IMR-90 (cell line): ENCODE data around the gene ARMS2. TPM values are rescaled to one million over a fixed set of nuclear protein-coding genes. Genes with fewer than 3 reads are reported as not detected.

ENCODE experiments used
- ATAC-seq: fragments of 200-7000 bp; cut with Tn5 transposase; 2 replicates; pipeline ENCODE4 v1.9.1; 2020; ENCODE audit warnings: low read depth, mild to moderate bottlenecking, moderate library complexity
- BruUV-seq: library from RNA; stranded (reverse); fragments of 400-500 nt; replicated peaks from 2 replicates; lab custom pipeline; 2021; lab: Mats Ljungman, UMichigan
- CTCF ChIA-PET: fragments of 300-600 bp; formaldehyde crosslinking; extraction: SDS; loops from one replicate; lab custom pipeline; 2021; ENCODE audit warnings: antibody characterized with exemption; lab: Yijun Ruan, JAX
- POLR2A ChIA-PET: fragments of 300-600 bp; sonication (Branson Sonifier 250); formaldehyde crosslinking; loops from one replicate; lab custom pipeline; 2022; ENCODE audit warnings: antibody characterized with exemption; ENCODE audit not compliant: unreplicated experiment; lab: Charles Lee
- DNase-seq: peaks from one replicate; pipeline ENCODE4 v3.0.0; 2013
- H2AFZ ChIP-seq: replicated peaks from 2 replicates; pipeline ENCODE3; 2013; ENCODE audit warnings: low read length, mild to moderate bottlenecking; ENCODE audit not compliant: poor library complexity
- H2AK5ac ChIP-seq: 2 replicates; pipeline ENCODE4 v1.6.1; 2013; ENCODE audit warnings: low read depth, low read length, inconsistent platforms
- H2AK9ac ChIP-seq: replicated peaks from 2 replicates; pipeline ENCODE3; 2013; ENCODE audit warnings: mild to moderate bottlenecking, low read depth, low read length, moderate library complexity; ENCODE audit not compliant: poor library complexity
- H2BK120ac ChIP-seq: 2 replicates; pipeline ENCODE4 v1.6.1; 2013; ENCODE audit warnings: low read depth, low read length, inconsistent platforms
- H2BK15ac ChIP-seq: 3 replicates; pipeline ENCODE4 v1.6.1; 2013; ENCODE audit warnings: low read depth, low read length, inconsistent platforms
- H2BK20ac ChIP-seq: 2 replicates; pipeline ENCODE4 v1.6.1; 2013; ENCODE audit warnings: low read depth, mild to moderate bottlenecking, inconsistent platforms, low read length, moderate library complexity
- H2BK5ac ChIP-seq: 2 replicates; pipeline ENCODE4 v1.6.1; 2013; ENCODE audit warnings: mild to moderate bottlenecking, low read depth, low read length, inconsistent platforms; ENCODE audit not compliant: poor library complexity, severe bottlenecking
- H3K14ac ChIP-seq: replicated peaks from 2 replicates; pipeline ENCODE4 v1.6.1; 2013; ENCODE audit warnings: low read depth, low read length, inconsistent platforms
- H3K18ac ChIP-seq: 2 replicates; pipeline ENCODE4 v1.6.1; 2013; ENCODE audit warnings: low read depth, low read length, control low read depth
- H3K23ac ChIP-seq: 2 replicates; pipeline ENCODE4 v1.6.1; 2013; ENCODE audit warnings: low read depth, low read length, inconsistent platforms
- H3K27ac ChIP-seq: 2 replicates; pipeline ENCODE4 v1.5.1; 2013; ENCODE audit warnings: mild to moderate bottlenecking, control low read depth, low read length; ENCODE audit not compliant: insufficient read depth
- H3K27me3 ChIP-seq: 2 replicates; pipeline ENCODE4 v1.6.1; 2013; ENCODE audit warnings: low read length; ENCODE audit not compliant: control insufficient read depth, insufficient read depth
- H3K36me3 ChIP-seq: 2 replicates; pipeline ENCODE4 v1.6.1; 2013; ENCODE audit warnings: low read length, mixed read lengths; ENCODE audit not compliant: control insufficient read depth, insufficient read depth
- H3K4ac ChIP-seq: 2 replicates; pipeline ENCODE4 v1.6.1; 2013; ENCODE audit warnings: low read depth, low read length, inconsistent platforms
- H3K4me1 ChIP-seq: 2 replicates; pipeline ENCODE4 v1.6.1; 2013; ENCODE audit warnings: low read length, mixed read lengths; ENCODE audit not compliant: control insufficient read depth, insufficient read depth
- H3K4me2 ChIP-seq: 2 replicates; pipeline ENCODE4 v1.6.1; 2013; ENCODE audit warnings: low read depth, mild to moderate bottlenecking, control low read depth, low read length, moderate library complexity
- H3K4me3 ChIP-seq: 2 replicates; pipeline ENCODE4 v1.5.1; 2013; ENCODE audit warnings: low read depth, mild to moderate bottlenecking, control low read depth, low read length, moderate library complexity; ENCODE audit not compliant: insufficient read depth
- H3K56ac ChIP-seq: 2 replicates; pipeline ENCODE4 v1.6.1; 2013; ENCODE audit warnings: low read length, inconsistent platforms; ENCODE audit not compliant: insufficient read depth; ENCODE audit errors: extremely low read depth
- H3K79me1 ChIP-seq, 2 experiments: 2 replicates each; pipeline ENCODE4 v1.6.1; 2013; ENCODE audit warnings: low read length in 2 of 2, inconsistent platforms in 1 of 2, low read depth in 1 of 2
- H3K9ac ChIP-seq: 2 replicates; pipeline ENCODE4 v1.6.1; 2013; ENCODE audit warnings: low read depth, low read length, control low read depth
- H3K9me1 ChIP-seq: 2 replicates; pipeline ENCODE4 v1.6.1; 2013; ENCODE audit warnings: low read length, inconsistent platforms; ENCODE audit not compliant: insufficient read depth
- H3K9me3 ChIP-seq: 2 replicates; pipeline ENCODE4 v1.6.1; 2013; ENCODE audit warnings: low read length; ENCODE audit not compliant: control insufficient read depth, insufficient read depth
- H4K20me1 ChIP-seq: 2 replicates; pipeline ENCODE4 v1.6.1; 2013; ENCODE audit warnings: low read length, inconsistent platforms; ENCODE audit not compliant: insufficient read depth
- H4K5ac ChIP-seq: 2 replicates; pipeline ENCODE4 v1.6.1; 2013; ENCODE audit warnings: mild to moderate bottlenecking, low read depth, low read length, control low read depth
- H4K8ac ChIP-seq, 2 experiments: 2 replicates each; pipeline ENCODE4 v1.6.1; 2013; ENCODE audit warnings: low read depth in 2 of 2, low read length in 2 of 2, control low read depth in 1 of 2, inconsistent platforms in 1 of 2
- H4K91ac ChIP-seq: 2 replicates; pipeline ENCODE4 v1.6.1; 2013; ENCODE audit warnings: low read depth, low read length, inconsistent platforms; ENCODE audit not compliant: insufficient read depth
- ELK1 ChIP-seq: fragments of 150-350 bp; IDR thresholded peaks from 2 replicates; pipeline ENCODE4 v1.6.1; 2016; ENCODE audit warnings: low read depth, mild to moderate bottlenecking, low read length, moderate library complexity, borderline replicate concordance
- WGBS, 2 experiments: methylation state at CpG; one replicate each; pipeline versions ENCODE4 v1.1.5 to v1.1.7; 2013; ENCODE audit warnings: missing lambda C conversion rate in 2 of 2; ENCODE audit not compliant: insufficient read length in 1 of 2; ENCODE audit errors: extremely low coverage in 2 of 2; 5-methylcytosine and 5-hydroxymethylcytosine counted together
- dilution Hi-C: fragments of 300-500 bp; cut with HindIII; formaldehyde crosslinking; loops from one replicate; pipeline ENCODE4 v1.14.3; 2018; ENCODE audit warnings: low sequenced_read_pairs; ENCODE audit not compliant: unreplicated experiment
- in situ Hi-C: fragments of 300-500 bp; cut with MboI; formaldehyde crosslinking; loops from 3 replicates; pipeline ENCODE4 v1.14.3; 2019; ENCODE audit warnings: low sequenced_read_pairs, inconsistent platforms, mixed read lengths
- intact Hi-C: fragments of 100-400 bp; cut with micrococcal nuclease; formaldehyde crosslinking; loops from 2 replicates; pipeline ENCODE4 v1.10.0; 2022
- polyA plus RNA-seq, 3 experiments: library from polyadenylated mRNA; depleted of rRNA; stranded (reverse); fragments of >200 nt; gene quantifications; 2 replicates each; pipeline ENCODE4 v1.2.3, GENCODE V29; 2012; ENCODE audit warnings: low replicate concordance in 1 of 3
- total RNA-seq: library from RNA; depleted of rRNA; stranded (reverse); fragments of >200 nt; gene quantifications from 2 replicates; pipeline ENCODE4 v1.2.3, GENCODE V29; 2012

The ARMS2 gene
- total and polyA plus RNA-seq, 2 of the 4 experiments (the other 2 are of a cell fraction) = not detected

DNA sequence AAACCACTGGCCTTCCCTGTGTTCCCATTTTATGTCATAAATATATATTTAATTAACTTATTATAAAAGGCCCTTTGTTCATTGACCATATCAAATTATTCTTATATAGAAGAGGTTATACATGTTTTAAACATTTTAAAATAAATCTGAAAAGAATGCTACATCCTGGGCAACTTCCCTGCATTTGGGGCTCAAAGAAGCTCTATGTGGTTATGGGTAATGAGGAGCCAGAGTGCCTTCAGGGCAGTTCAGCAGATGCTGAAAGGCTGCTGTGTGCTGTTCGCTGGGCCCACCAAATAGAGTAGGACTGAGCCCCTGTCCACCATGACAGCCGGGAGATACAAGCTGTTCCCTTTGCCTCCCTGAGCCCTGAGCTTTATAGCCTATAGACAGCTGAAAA is 42.8 kb downstream of the ARMS2 start:
- no peak overlapping the region for H2BK5ac ChIP-seq
- peaks cover 10% of the 10 kb centered on the region for H3K9me1 ChIP-seq
- H3K23ac ChIP-seq = no peak overlapping the region
- no peak overlapping the region for H2AK9ac ChIP-seq
- DNase-seq (no peak), ATAC-seq (no peak)
- 73% methylated on average over 2 of the region's 2 CpGs; no CpG with 5 or more reads in 1 of the 2 experiments for WGBS, 2 experiments
- H3K14ac ChIP-seq = no peak overlapping the region
- CTCF ChIA-PET = no interaction called here
- no peak overlapping the region for H2BK120ac ChIP-seq
- no peaks in the 10 kb centered on the region for H3K79me1 ChIP-seq
- H3K4me1 ChIP-seq = peaks cover 19% of the 10 kb centered on the region
- H3K4me3 ChIP-seq = no peak overlapping the region
- intact Hi-C loops = no loop called here
- no peak overlapping the region for H2AFZ ChIP-seq
- H3K27me3 ChIP-seq = no peaks in the 10 kb centered on the region
- H3K4ac ChIP-seq = no peak overlapping the region
- no peak overlapping the region for H2BK15ac ChIP-seq
- in situ Hi-C loops = no loop called here
- no peak overlapping the region for H2AK5ac ChIP-seq
- H4K8ac ChIP-seq = no peak overlapping the region
- H4K20me1 ChIP-seq = no peaks in the 10 kb centered on the region
- TF ChIP-seq ELK1 = no peak
- H3K9ac ChIP-seq = no peak overlapping the region
- no TSS peak for BruUV-seq
- H2BK20ac ChIP-seq = no peak overlapping the region
- H3K18ac ChIP-seq = no peak overlapping the region
- POLR2A ChIA-PET = no interaction called here
- H4K5ac ChIP-seq = no peak overlapping the region
- H3K9me3 ChIP-seq = no peaks in the 10 kb centered on the region
- dilution Hi-C loops = no loop called here
- no peak overlapping the region for H3K56ac ChIP-seq
- H4K91ac ChIP-seq = no peak overlapping the region
- H3K4me2 ChIP-seq = no peak overlapping the region
- no peak overlapping the region for H3K27ac ChIP-seq
- H3K36me3 ChIP-seq = peaks cover 4% of the 10 kb centered on the region; the same call in 1 of the 2 replicates
